Endodermal cell (in vitro differentiated cells): ENCODE results near the gene FASLG. TPM values are rescaled to one million over a fixed set of nuclear protein-coding genes. Genes with fewer than 3 reads are reported as not detected.

Experiments
- DNase-seq: peaks from one replicate; pipeline ENCODE4 v3.0.0-alpha.2; 2017
- H3K27ac ChIP-seq: 2 replicates; pipeline ENCODE4 v1.5.1; 2013; ENCODE audit warnings: mild to moderate bottlenecking, low read depth, low read length, moderate library complexity
- H3K27me3 ChIP-seq: 2 replicates; pipeline ENCODE4 v1.6.1; 2013; ENCODE audit warnings: mild to moderate bottlenecking, low read length, moderate library complexity; ENCODE audit not compliant: insufficient read depth, control insufficient read depth, poor library complexity, severe bottlenecking
- H3K36me3 ChIP-seq: 2 replicates; pipeline ENCODE4 v1.7.0; 2013; ENCODE audit warnings: mild to moderate bottlenecking, low read length, moderate library complexity; ENCODE audit not compliant: control insufficient read depth, insufficient read depth
- H3K4me1 ChIP-seq: one replicate; pipeline ENCODE4 v1.7.0; 2013; ENCODE audit warnings: low read length; ENCODE audit not compliant: control insufficient read depth, insufficient read depth
- H3K4me3 ChIP-seq: 2 replicates; pipeline ENCODE4 v1.5.1; 2013; ENCODE audit warnings: mild to moderate bottlenecking, low read length, moderate library complexity
- H3K9ac ChIP-seq: 2 replicates; pipeline ENCODE4 v1.6.1; 2013; ENCODE audit warnings: mild to moderate bottlenecking, low read length, moderate library complexity; ENCODE audit not compliant: poor library complexity, severe bottlenecking; ENCODE audit errors: extremely low read depth
- H3K9me3 ChIP-seq: 2 replicates; pipeline ENCODE4 v1.6.1; 2013; ENCODE audit warnings: mild to moderate bottlenecking, low read length, moderate library complexity; ENCODE audit not compliant: control insufficient read depth
- H3K27ac Mint-ChIP-seq: 2 replicates; pipeline ENCODE4 v1.8.0; 2020; ENCODE audit warnings: mixed read lengths
- H3K27me3 Mint-ChIP-seq: 2 replicates; pipeline ENCODE4 v1.8.0; 2021; ENCODE audit warnings: mild to moderate bottlenecking, mixed read lengths; ENCODE audit not compliant: insufficient read depth
- H3K36me3 Mint-ChIP-seq: 2 replicates; pipeline ENCODE4 v1.8.0; 2020; ENCODE audit warnings: low read depth, mixed read lengths
- H3K4me1 Mint-ChIP-seq: 2 replicates; pipeline ENCODE4 v1.8.0; 2020; ENCODE audit warnings: mixed read lengths
- H3K4me3 Mint-ChIP-seq: 2 replicates; pipeline ENCODE4 v1.8.0; 2020; ENCODE audit warnings: mild to moderate bottlenecking, moderate library complexity, mixed read lengths
- H3K9me3 Mint-ChIP-seq: 2 replicates; pipeline ENCODE4 v1.8.0; 2020; ENCODE audit warnings: mild to moderate bottlenecking, mixed read lengths
- CTCF ChIP-seq: fragments of 200-600 bp; sonication (generic); conservative IDR thresholded peaks from 2 replicates; pipeline ENCODE4 v1.5.0; 2021; ENCODE audit warnings: antibody characterized with exemption, mild to moderate bottlenecking
- WGBS, 2 experiments: methylation state at CpG; one replicate each; pipeline versions ENCODE4 v1.1.5 to v1.1.7; 2013; ENCODE audit warnings: missing lambda C conversion rate in 2 of 2, mixed read lengths in 1 of 2; ENCODE audit not compliant: insufficient coverage in 1 of 2, insufficient read length in 1 of 2; 5-methylcytosine and 5-hydroxymethylcytosine counted together
- total RNA-seq, 2 donors: library from RNA; stranded (reverse); fragmentation: NEBNext Ultra II Directional in 1 of 2; extraction: Animal tissue kit (Norgen Biotek cat#: 25700) in 1 of 2; gene quantifications; 2 replicates in 1 of 2; 3 replicates in 1 of 2; pipeline ENCODE4 v1.2.1, GENCODE V29; 2021

The FASLG gene
- total RNA-seq, 2 donors from 2014 or later: not detected

- peaks cover 3% of the 10 kb centered on the region for H3K4me1 Mint-ChIP-seq
- no peak for DNase-seq
- no peaks in the 10 kb centered on the region for H3K36me3 Mint-ChIP-seq
- H3K9me3 Mint-ChIP-seq: no peaks in the 10 kb centered on the region
- H3K4me3 Mint-ChIP-seq: no peak overlapping the region
- Histone ChIP-seq H3K9ac (no peak overlapping the region), H3K27me3 (no peaks in the 10 kb centered on the region), H3K9me3 (no peaks in the 10 kb centered on the region), H3K36me3 (no peaks in the 10 kb centered on the region), H3K4me1 (no peaks in the 10 kb centered on the region), H3K27ac (no peak overlapping the region), H3K4me3 (no peak overlapping the region)
- H3K27ac Mint-ChIP-seq: no peak overlapping the region
- WGBS, 2 experiments: 89 to 92% methylated on average over 1 to 4 of the region's 4 CpGs
- TF ChIP-seq CTCF: no peak
- H3K27me3 Mint-ChIP-seq: no peaks in the 10 kb centered on the region
Observed at GRCh38 chr1:172699695-172700227, 40.9 kb downstream of the FASLG start.

- Histone ChIP-seq H3K4me3 (no peak overlapping the region), H3K9me3 (no peaks in the 10 kb centered on the region), H3K4me1 (no peaks in the 10 kb centered on the region), H3K27me3 (no peaks in the 10 kb centered on the region), H3K36me3 (no peaks in the 10 kb centered on the region), H3K9ac (no peak overlapping the region), H3K27ac (no peak overlapping the region)
- peaks cover 3% of the 10 kb centered on the region for H3K4me1 Mint-ChIP-seq
- H3K27me3 Mint-ChIP-seq: no peaks in the 10 kb centered on the region
- no peak overlapping the region for H3K27ac Mint-ChIP-seq
- WGBS, 2 experiments: 92% methylated on average over 3 of the region's 3 CpGs; no CpG with 5 or more reads in 1 of the 2 experiments
- no peaks in the 10 kb centered on the region for H3K36me3 Mint-ChIP-seq
- no peak for TF ChIP-seq CTCF
- no peak for DNase-seq
- no peaks in the 10 kb centered on the region for H3K9me3 Mint-ChIP-seq
- H3K4me3 Mint-ChIP-seq: no peak overlapping the region
Observed at GRCh38 chr1:172700556-172700955, 41.7 kb downstream of the FASLG start.

GRCh38 chr1:172704001-172704400, 45.1 kb downstream of the FASLG start:
- DNase-seq: no peak
- Histone ChIP-seq H3K36me3 (no peaks in the 10 kb centered on the region), H3K9ac (no peak overlapping the region), H3K9me3 (no peaks in the 10 kb centered on the region), H3K27me3 (no peaks in the 10 kb centered on the region), H3K27ac (no peak overlapping the region), H3K4me3 (no peak overlapping the region), H3K4me1 (no peaks in the 10 kb centered on the region)
- Mint-ChIP-seq H3K36me3 (no peaks in the 10 kb centered on the region), H3K4me3 (no peak overlapping the region), H3K27ac (no peak overlapping the region), H3K4me1 (peaks cover 8% of the 10 kb centered on the region), H3K27me3 (no peaks in the 10 kb centered on the region), H3K9me3 (no peaks in the 10 kb centered on the region)
- WGBS, 2 experiments: 94% methylated on average over 1 of the region's 1 CpG; no CpG with 5 or more reads in 1 of the 2 experiments
- no peak for TF ChIP-seq CTCF
